Endothelial cell of umbilical vein (primary cell): ENCODE results near the gene NINJ2. TPM values are rescaled to one million over a fixed set of nuclear protein-coding genes. Genes with fewer than 3 reads are reported as not detected.

ENCODE experiments used
- BruUV-seq: library from RNA; stranded (reverse); fragments of 400-500 nt; replicated peaks from 2 replicates; lab custom pipeline; 2021; lab: Mats Ljungman, UMichigan
- CTCF ChIA-PET: fragments of 300-600, 350-600 bp; sonication (Branson Sonifier 250); formaldehyde crosslinking; loops from one replicate; lab custom pipeline; 2021; ENCODE audit warnings: antibody characterized with exemption, inconsistent platforms; lab: Charles Lee
- POLR2A ChIA-PET: fragments of 300-600, 350-600 bp; sonication (Branson Sonifier 250); formaldehyde crosslinking; loops from one replicate; lab custom pipeline; 2021; ENCODE audit warnings: antibody characterized with exemption, inconsistent platforms; lab: Charles Lee
- DNase-seq: peaks from one replicate; pipeline ENCODE4 v3.0.0-alpha.2; 2011; ENCODE audit warnings: low read depth, low spot score
- FAIRE-seq: peaks from 2 replicates; lab custom pipeline; 2011; peaks lifted over from hg19 to GRCh38; lab: Jason Lieb, UNC
- H2AFZ ChIP-seq: 2 replicates; pipeline ENCODE4 v1.6.0; 2012; ENCODE audit warnings: low read depth, low read length, control low read depth, inconsistent platforms
- H3K27ac ChIP-seq: 2 replicates; pipeline ENCODE4 v1.5.1; 2011; ENCODE audit warnings: low read depth, mild to moderate bottlenecking, control low read depth, low read length, moderate library complexity; ENCODE audit not compliant: insufficient read depth
- H3K27me3 ChIP-seq, 2 experiments: 2 replicates each; pipeline versions ENCODE4 v1.6.0 to v1.6.1; 2011; ENCODE audit warnings: low read length in 2 of 2, mixed read lengths in 1 of 2; ENCODE audit not compliant: control insufficient read depth in 2 of 2, insufficient read depth in 2 of 2
- H3K36me3 ChIP-seq, 2 experiments: 2 replicates in 1 of 2; 3 replicates in 1 of 2; pipeline ENCODE4 v1.5.1; 2011; ENCODE audit warnings: low read length in 2 of 2, mild to moderate bottlenecking in 1 of 2, moderate library complexity in 1 of 2; ENCODE audit not compliant: control insufficient read depth in 2 of 2, insufficient read depth in 2 of 2; ENCODE audit errors: extremely low read depth in 1 of 2
- H3K4me1 ChIP-seq: 3 replicates; pipeline ENCODE4 v1.5.1; 2011; ENCODE audit warnings: mild to moderate bottlenecking, low read length; ENCODE audit not compliant: control insufficient read depth, insufficient read depth; ENCODE audit errors: extremely low read depth
- H3K4me2 ChIP-seq: 2 replicates; pipeline ENCODE4 v1.6.1; 2011; ENCODE audit warnings: low read length, control low read depth, mixed read lengths; ENCODE audit not compliant: insufficient read depth
- H3K4me3 ChIP-seq, 3 experiments: fragments of 200-600 bp in 1 of 3; sonication (generic), shearing (Covaris generic) in 1 of 3; replicated peaks in 1 of 3; 2 replicates each; pipeline ENCODE4 v1.5.1; 2011 to 2016; ENCODE audit warnings: control low read depth in 3 of 3, low read length in 3 of 3, mild to moderate bottlenecking in 2 of 3, inconsistent platforms in 1 of 3, low read depth in 1 of 3, moderate library complexity in 1 of 3; ENCODE audit not compliant: insufficient read depth in 1 of 3
- H3K79me2 ChIP-seq: 2 replicates; pipeline ENCODE4 v1.6.0; 2012; ENCODE audit warnings: low read length, inconsistent platforms; ENCODE audit not compliant: control insufficient read depth, insufficient read depth
- H3K9ac ChIP-seq: replicated peaks from 2 replicates; pipeline ENCODE3; 2011; ENCODE audit warnings: low read length, control low read depth; ENCODE audit not compliant: insufficient read depth; ENCODE audit errors: extremely low read depth
- H3K9me1 ChIP-seq: replicated peaks from 3 replicates; pipeline ENCODE4 v1.6.0; 2011; ENCODE audit warnings: mild to moderate bottlenecking, low read length; ENCODE audit not compliant: control insufficient read depth, insufficient read depth; ENCODE audit errors: extremely low read depth
- H3K9me3 ChIP-seq: replicated peaks from 2 replicates; pipeline ENCODE4 v1.5.1; 2012; ENCODE audit warnings: low read length, inconsistent platforms; ENCODE audit not compliant: control insufficient read depth, insufficient read depth
- H4K20me1 ChIP-seq: replicated peaks from 2 replicates; pipeline ENCODE3; 2011; ENCODE audit warnings: mild to moderate bottlenecking, low read length; ENCODE audit not compliant: control insufficient read depth, insufficient read depth; ENCODE audit errors: extremely low read depth
- FOS ChIP-seq: IDR thresholded peaks from 2 replicates; pipeline ENCODE4 v1.6.1; 2011; ENCODE audit warnings: mild to moderate bottlenecking, low read length, moderate library complexity, borderline replicate concordance; ENCODE audit not compliant: insufficient read depth
- GATA2 ChIP-seq: IDR thresholded peaks from 2 replicates; pipeline ENCODE4 v1.7.0; 2011; ENCODE audit warnings: low read depth, mild to moderate bottlenecking, moderate library complexity, mixed read lengths, low read length; ENCODE audit not compliant: insufficient read length, insufficient read depth
- JUN ChIP-seq: IDR thresholded peaks from 2 replicates; pipeline ENCODE4 v1.6.1; 2011; ENCODE audit warnings: borderline replicate concordance, low read depth; ENCODE audit not compliant: insufficient read length, insufficient read depth
- MYC ChIP-seq: IDR thresholded peaks from one replicate; pipeline ENCODE4 v1.6.1; 2011; ENCODE audit warnings: mild to moderate bottlenecking, low read depth, low read length
- POLR2A ChIP-seq: IDR thresholded peaks from 2 replicates; pipeline ENCODE4 v1.6.1; 2012; ENCODE audit warnings: low read depth, mild to moderate bottlenecking, control low read depth, low read length
- dilution Hi-C: fragments of 300-500 bp; cut with MboI; formaldehyde crosslinking; loops from one replicate; pipeline ENCODE4 v1.15.0; 2019; ENCODE audit warnings: low sequenced_read_pairs; ENCODE audit not compliant: extremely low pct_ligation_motif_present
- intact Hi-C: fragments of 100-400 bp; cut with micrococcal nuclease; formaldehyde crosslinking; loops from one replicate; pipeline ENCODE4 v1.10.0; 2022
- polyA plus RNA-seq, 4 experiments: library from polyadenylated mRNA; depleted of rRNA in 3 of 4; stranded (reverse) in 3 of 4; unstranded in 1 of 4; fragments of >200 nt; gene quantifications; 2 replicates each; pipeline versions ENCODE4 v1.2.1 to v1.2.3, GENCODE V29; 2011 to 2012; ENCODE audit warnings: missing spikeins in 1 of 4
- total RNA-seq: library from RNA; stranded (reverse); gene quantifications from 2 replicates; pipeline ENCODE4 v1.2.3, GENCODE V29; 2021
- TF ChIP-seq, protein P1 (sequence below): IDR thresholded peaks from 2 replicates; pipeline ENCODE4 v1.6.1; 2011; ENCODE audit not compliant: insufficient read depth, insufficient read length
- TF ChIP-seq, protein P2 (sequence below), 2 donors: IDR thresholded peaks; 1 replicate in 1 of 2; 2 replicates in 1 of 2; pipeline ENCODE4 v1.5.1; 2011; ENCODE audit warnings: low read length in 2 of 2, mild to moderate bottlenecking in 2 of 2, moderate library complexity in 2 of 2, control low read depth in 1 of 2, inconsistent platforms in 1 of 2, low read depth in 1 of 2; ENCODE audit not compliant: insufficient read depth in 1 of 2; ENCODE audit errors: extremely low read depth in 1 of 2

Gene NINJ2
- total and polyA plus RNA-seq, 2 donors (not counting 3 experiments of a cell fraction or from before 2014, with no cell fraction given), result 0.75 to 4.4 TPM

DNA sequence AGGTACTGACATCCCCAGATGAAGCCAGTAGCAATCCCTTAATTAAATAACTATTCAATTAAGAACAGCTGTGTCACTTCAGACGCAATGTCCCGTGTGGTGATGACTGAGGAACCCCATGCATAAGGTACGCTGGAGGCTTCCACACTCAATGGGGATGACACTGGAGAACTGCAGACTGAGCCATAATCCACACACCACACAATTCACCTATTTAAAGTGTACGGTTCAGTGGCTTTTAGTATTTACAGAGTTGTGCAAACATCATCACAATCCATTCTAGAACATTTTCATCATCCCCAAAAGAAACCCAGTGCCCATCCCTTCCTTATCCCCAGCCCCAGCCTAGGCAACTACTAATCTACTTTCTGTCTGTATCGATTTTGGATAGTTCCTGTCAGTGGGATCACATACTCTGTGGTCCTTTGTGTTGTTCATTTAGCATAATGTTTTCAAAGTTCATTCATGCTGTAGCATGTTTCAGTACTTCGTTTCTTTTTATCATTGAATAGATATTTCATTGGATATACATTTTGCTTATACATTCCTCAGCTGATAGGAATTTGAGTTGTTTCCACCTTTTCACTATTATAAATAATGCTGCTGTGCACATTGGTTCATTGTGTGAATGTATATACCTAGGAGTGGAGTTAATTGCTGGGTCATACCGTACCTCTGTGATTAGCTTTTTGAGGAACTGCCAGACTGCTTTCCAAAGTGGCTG, 61.1 kb downstream of the NINJ2 start:
- DNase-seq (no peak), FAIRE-seq (no peak)
- dilution Hi-C loops (no loop called here), intact Hi-C loops (no loop called here)
- H3K27me3 ChIP-seq, result no peaks in the 10 kb centered on the region
- CTCF ChIA-PET, result interaction anchor here (1.2 to 1.5 kb wide), 2 partner anchors 26 to 30 kb away, joined by 3 to 5 read pairs; no protein-coding TSS in a partner anchor
- TF ChIP-seq JUN (no peak), POLR2A (no peak), MYC (no peak), FOS (no peak), GATA2 (no peak)
- TF ChIP-seq, protein P1, sequence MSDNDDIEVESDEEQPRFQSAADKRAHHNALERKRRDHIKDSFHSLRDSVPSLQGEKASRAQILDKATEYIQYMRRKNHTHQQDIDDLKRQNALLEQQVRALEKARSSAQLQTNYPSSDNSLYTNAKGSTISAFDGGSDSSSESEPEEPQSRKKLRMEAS, result no peak
- TF ChIP-seq, protein P2, sequence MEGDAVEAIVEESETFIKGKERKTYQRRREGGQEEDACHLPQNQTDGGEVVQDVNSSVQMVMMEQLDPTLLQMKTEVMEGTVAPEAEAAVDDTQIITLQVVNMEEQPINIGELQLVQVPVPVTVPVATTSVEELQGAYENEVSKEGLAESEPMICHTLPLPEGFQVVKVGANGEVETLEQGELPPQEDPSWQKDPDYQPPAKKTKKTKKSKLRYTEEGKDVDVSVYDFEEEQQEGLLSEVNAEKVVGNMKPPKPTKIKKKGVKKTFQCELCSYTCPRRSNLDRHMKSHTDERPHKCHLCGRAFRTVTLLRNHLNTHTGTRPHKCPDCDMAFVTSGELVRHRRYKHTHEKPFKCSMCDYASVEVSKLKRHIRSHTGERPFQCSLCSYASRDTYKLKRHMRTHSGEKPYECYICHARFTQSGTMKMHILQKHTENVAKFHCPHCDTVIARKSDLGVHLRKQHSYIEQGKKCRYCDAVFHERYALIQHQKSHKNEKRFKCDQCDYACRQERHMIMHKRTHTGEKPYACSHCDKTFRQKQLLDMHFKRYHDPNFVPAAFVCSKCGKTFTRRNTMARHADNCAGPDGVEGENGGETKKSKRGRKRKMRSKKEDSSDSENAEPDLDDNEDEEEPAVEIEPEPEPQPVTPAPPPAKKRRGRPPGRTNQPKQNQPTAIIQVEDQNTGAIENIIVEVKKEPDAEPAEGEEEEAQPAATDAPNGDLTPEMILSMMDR (IDR thresholded peaks at IDR 0.05; ENCODE audit: extremely low read depth in 1 of 2, insufficient read depth in 1 of 2, low read depth in 1 of 2, low read length in 2 of 2), result no peak
- BruUV-seq, result no TSS peak
- no peak overlapping the region for H3K4me3 ChIP-seq
- peaks cover 13% of the 10 kb centered on the region for H3K4me1 ChIP-seq
- no peaks in the 10 kb centered on the region for H3K9me3 ChIP-seq
- H3K79me2 ChIP-seq, result no peaks in the 10 kb centered on the region
- no peak overlapping the region for H2AFZ ChIP-seq
- H3K4me2 ChIP-seq, result no peak overlapping the region
- H3K9me1 ChIP-seq, result no peaks in the 10 kb centered on the region
- H4K20me1 ChIP-seq, result no peaks in the 10 kb centered on the region
- POLR2A ChIA-PET, result no interaction called here
- no peaks in the 10 kb centered on the region for H3K36me3 ChIP-seq
- H3K27ac ChIP-seq, result no peak overlapping the region
- H3K9ac ChIP-seq, result no peak overlapping the region
